ENCODE results near the gene NCAM2.

- TF ChIP-seq, protein P1, sequence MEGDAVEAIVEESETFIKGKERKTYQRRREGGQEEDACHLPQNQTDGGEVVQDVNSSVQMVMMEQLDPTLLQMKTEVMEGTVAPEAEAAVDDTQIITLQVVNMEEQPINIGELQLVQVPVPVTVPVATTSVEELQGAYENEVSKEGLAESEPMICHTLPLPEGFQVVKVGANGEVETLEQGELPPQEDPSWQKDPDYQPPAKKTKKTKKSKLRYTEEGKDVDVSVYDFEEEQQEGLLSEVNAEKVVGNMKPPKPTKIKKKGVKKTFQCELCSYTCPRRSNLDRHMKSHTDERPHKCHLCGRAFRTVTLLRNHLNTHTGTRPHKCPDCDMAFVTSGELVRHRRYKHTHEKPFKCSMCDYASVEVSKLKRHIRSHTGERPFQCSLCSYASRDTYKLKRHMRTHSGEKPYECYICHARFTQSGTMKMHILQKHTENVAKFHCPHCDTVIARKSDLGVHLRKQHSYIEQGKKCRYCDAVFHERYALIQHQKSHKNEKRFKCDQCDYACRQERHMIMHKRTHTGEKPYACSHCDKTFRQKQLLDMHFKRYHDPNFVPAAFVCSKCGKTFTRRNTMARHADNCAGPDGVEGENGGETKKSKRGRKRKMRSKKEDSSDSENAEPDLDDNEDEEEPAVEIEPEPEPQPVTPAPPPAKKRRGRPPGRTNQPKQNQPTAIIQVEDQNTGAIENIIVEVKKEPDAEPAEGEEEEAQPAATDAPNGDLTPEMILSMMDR (IDR thresholded peaks at IDR 0.05), result no peak
- no peak for TF ChIP-seq EZH2 (IDR thresholded peaks at IDR 0.05; ENCODE audit: borderline replicate concordance, insufficient read depth, low read depth, low read length, poor library complexity, severe bottlenecking)
Measured at GRCh38 chr21:21204366-21204996, 206.3 kb downstream of the NCAM2 start.
